ENCODE measurements around the gene TMEM53. TPM values are rescaled to one million over a fixed set of nuclear protein-coding genes. Genes with fewer than 3 reads are reported as not detected.
A peak's percentile ranks its signal among the peaks of the same experiment; 100 is the strongest.

TMEM53 gene
- total and polyA plus RNA-seq, 8 donors, result 2.4 to 22.8 (median 7.0) TPM

GRCh38 chr1:44655609-44656008, 18.7 kb downstream of the TMEM53 start:
- Histone ChIP-seq H3K36me3 (peaks cover 10 to 71% (median 52%) of the 10 kb centered on the region in 4 donors), H3K9me3 (no peaks in the 10 kb centered on the region), H3K4me1 (peaks cover 4 to 14% (median 10%) of the 10 kb centered on the region in 4 donors), H3K27me3 (no peaks in the 10 kb centered on the region), H3K27ac (no peak overlapping the region), H3K4me3 (no peak overlapping the region)
- 58 to 73% (median 65%) methylated on average over 5 of the region's 5 CpGs for WGBS, 5 donors
- DNase-seq, result no peak
- TF ChIP-seq EP300 (IDR thresholded peaks at IDR 0.05), result no peak
- peak in 5 of 7 experiments; percentile 17 to 56 (median 53) for TF ChIP-seq CTCF (IDR thresholded peaks at IDR 0.05)
- intact Hi-C loops (cut with DNase I; ENCODE audit: low total_unique reads), result no loop called here

GRCh38 chr1:44654621-44655187, 19.6 kb downstream of the TMEM53 start:
- TF ChIP-seq POLR2AphosphoS5 (IDR thresholded peaks at IDR 0.05) (no peak), POLR2A (IDR thresholded peaks at IDR 0.05) (no peak), CTCF (IDR thresholded peaks at IDR 0.05) (no peak), EP300 (IDR thresholded peaks at IDR 0.05) (no peak)
- intact Hi-C loops (cut with DNase I; ENCODE audit: low total_unique reads), result loop anchor here (5.0 kb wide), 1 partner anchor 47 kb away; no protein-coding TSS in a partner anchor
- WGBS, 5 donors, result 91 to 96% (median 94%) methylated on average over 23 to 35 of the region's 35 CpGs
- Histone ChIP-seq H3K36me3 (peaks cover 19 to 80% (median 61%) of the 10 kb centered on the region in 4 donors), H3K27ac (no peak overlapping the region), H3K27me3 (no peaks in the 10 kb centered on the region), H3K9me3 (no peaks in the 10 kb centered on the region), H3K4me3 (no peak overlapping the region), H3K4me1 (peaks cover 0 to 5% (median under 1%) of the 10 kb centered on the region in 4 donors)
- no peak for DNase-seq

GRCh38 chr1:44653107-44653964, 20.9 kb downstream of the TMEM53 start:
- no peak for DNase-seq
- intact Hi-C loops (cut with DNase I; ENCODE audit: low total_unique reads), result loop anchor here (5.0 kb wide), 1 partner anchor 46 kb away; no protein-coding TSS in a partner anchor
- peaks cover 29 to 86% (median 72%) of the 10 kb centered on the region in 4 donors for H3K36me3 ChIP-seq
- H3K27ac ChIP-seq, result no peak overlapping the region
- H3K4me3 ChIP-seq, result no peak overlapping the region
- peaks cover 0 to 3% (median under 1%) of the 10 kb centered on the region in 4 donors for H3K4me1 ChIP-seq
- TF ChIP-seq POLR2AphosphoS5 (IDR thresholded peaks at IDR 0.05) (no peak), CTCF (IDR thresholded peaks at IDR 0.05) (peak in 1 of 7 experiments; percentile 5)
- no peaks in the 10 kb centered on the region for H3K9me3 ChIP-seq
- 63 to 67% (median 64%) methylated on average over 11 of the region's 11 CpGs for WGBS, 5 donors
- H3K27me3 ChIP-seq, result no peaks in the 10 kb centered on the region

GRCh38 chr1:44652445-44653106, 21.7 kb downstream of the TMEM53 start:
- H3K4me1 ChIP-seq, result peaks cover 0 to 10% (median 5%) of the 10 kb centered on the region in 4 donors
- peak; percentile 83 to 91 for DNase-seq
- no peaks in the 10 kb centered on the region for H3K27me3 ChIP-seq
- H3K4me3 ChIP-seq, result no peak overlapping the region
- H3K36me3 ChIP-seq, result peaks cover 29 to 93% (median 77%) of the 10 kb centered on the region in 4 donors
- intact Hi-C loops (cut with DNase I; ENCODE audit: low total_unique reads), result loop anchor here (5.0 kb wide), 1 partner anchor 45 kb away; no protein-coding TSS in a partner anchor
- 51 to 62% (median 53%) methylated on average over 7 of the region's 7 CpGs for WGBS, 5 donors
- TF ChIP-seq CTCF (IDR thresholded peaks at IDR 0.05), result peak in 5 of 7 experiments; percentile 86 to 96 (median 92)
- peak in 1 of 3 donors; percentile 51 for TF ChIP-seq POLR2AphosphoS5 (IDR thresholded peaks at IDR 0.05)
- no peak for TF ChIP-seq POLR2A (IDR thresholded peaks at IDR 0.05)
- no peak for TF ChIP-seq EP300 (IDR thresholded peaks at IDR 0.05)
- no peaks in the 10 kb centered on the region for H3K9me3 ChIP-seq
- H3K27ac ChIP-seq, result peak overlapping the region in 1 of 5 donors; percentile 5

All from stomach (tissue), 9 donors.